IPS-NIHi7 (cell line): ENCODE results near the gene CRTAP.
"Not testable (repeated sequence)": the region's sequence is repeated elsewhere in the genome, so short reads cannot be mapped to it uniquely, and the experiment has no call there.

Source experiments
- DNase-seq: peaks from one replicate; pipeline ENCODE4 v3.0.0; 2012; ENCODE audit warnings: mixed read lengths; ENCODE audit errors: extremely low spot score

The CRTAP gene

DNA sequence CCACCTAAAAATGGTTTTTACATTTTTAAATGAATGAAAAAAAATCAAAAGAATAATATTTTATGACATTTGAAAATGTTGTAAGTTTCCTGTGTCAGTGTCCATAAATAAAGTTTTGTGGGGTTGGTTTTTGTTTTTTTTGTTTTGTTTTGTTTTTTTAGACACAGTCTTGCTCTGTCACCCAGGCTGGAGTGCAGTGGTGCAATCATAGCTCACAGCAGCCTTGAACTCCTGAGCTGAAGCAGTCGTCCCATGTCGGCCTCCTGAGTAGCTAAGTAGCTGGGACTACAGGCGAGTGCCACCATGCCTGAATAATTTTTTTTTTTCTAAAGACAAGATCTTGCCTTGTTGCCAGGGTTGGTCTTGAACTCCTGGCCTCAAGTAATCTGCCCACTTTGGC is 14.1 kb upstream of the CRTAP start:
- DNase-seq: no peak

DNA sequence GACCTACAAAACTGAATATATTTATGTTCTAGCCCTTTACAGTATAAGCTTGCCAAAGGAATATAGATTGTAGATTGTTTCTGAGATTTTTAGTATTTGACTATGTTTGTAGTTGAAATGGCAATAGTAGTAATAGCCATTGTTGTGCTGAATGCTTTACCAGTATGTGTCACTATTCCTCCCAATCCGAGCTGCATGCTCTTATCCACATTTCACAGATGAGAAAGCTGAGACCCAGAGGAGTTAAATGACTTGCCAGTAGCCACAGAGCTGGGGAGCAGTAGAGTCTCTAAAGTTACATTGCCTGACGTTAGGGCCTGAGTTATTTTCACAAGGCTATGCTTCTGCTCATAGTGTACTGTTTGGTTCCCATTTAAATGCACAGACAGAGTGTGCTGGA is 13.6 kb upstream of the CRTAP start:
- no peak for DNase-seq

DNA sequence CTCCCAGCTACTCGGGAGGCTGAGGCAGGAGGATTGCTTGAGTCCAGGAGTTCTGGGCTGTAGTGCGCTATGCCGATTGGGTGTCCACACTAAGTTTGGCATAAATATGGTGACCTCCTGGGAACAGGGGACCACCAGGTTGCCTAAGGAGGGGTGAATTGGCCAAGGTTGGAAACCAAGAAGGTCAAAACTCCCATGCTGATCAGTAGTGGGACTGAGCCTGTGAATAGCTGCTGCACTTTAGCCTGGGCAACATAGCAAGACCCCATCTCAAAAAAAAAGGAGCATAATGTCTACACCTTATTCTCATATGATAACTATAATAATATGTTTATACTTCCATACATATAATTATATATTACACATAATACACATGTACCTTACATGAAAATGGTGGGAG is 10.8 kb upstream of the CRTAP start:
- no peak for DNase-seq

DNA sequence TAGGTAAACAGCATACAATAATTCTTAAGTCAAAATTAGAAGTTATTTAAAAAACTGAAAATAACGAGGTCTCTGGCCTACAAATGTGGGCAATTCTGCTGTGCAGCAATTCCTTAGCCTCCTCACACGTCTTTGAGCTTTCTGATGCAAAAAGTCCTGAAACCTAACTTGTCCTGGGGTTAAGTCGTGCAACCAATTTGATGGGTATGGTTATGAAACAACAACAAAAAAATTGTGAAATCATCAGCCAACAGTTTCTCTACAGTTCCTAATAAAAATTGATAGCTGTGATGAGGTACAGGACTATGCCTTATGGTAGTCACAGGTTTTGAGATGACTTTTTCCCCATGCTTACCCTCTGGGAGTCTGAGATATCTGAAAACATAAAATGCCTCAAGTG is 10.3 kb upstream of the CRTAP start:
- DNase-seq: no peak

DNA sequence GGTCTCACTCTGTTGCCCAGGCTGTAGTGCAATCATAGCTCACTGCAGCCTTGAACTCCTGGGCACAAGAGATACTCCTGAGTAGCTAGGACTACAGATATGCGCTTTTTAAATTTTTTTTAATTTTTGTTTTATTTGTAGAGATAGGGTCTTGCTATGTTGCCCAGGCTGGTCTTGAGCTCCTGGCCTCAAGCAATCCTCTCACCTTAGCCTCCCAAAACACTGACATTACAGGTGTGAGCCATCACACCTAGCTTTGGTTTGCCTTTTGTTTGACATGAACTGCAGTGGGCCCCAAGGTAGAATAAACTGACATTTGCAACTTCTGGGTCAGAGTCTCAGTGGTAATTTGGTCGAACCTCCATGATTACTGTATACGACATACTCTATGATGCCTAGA is 9.0 kb upstream of the CRTAP start:
- no peak for DNase-seq

DNA sequence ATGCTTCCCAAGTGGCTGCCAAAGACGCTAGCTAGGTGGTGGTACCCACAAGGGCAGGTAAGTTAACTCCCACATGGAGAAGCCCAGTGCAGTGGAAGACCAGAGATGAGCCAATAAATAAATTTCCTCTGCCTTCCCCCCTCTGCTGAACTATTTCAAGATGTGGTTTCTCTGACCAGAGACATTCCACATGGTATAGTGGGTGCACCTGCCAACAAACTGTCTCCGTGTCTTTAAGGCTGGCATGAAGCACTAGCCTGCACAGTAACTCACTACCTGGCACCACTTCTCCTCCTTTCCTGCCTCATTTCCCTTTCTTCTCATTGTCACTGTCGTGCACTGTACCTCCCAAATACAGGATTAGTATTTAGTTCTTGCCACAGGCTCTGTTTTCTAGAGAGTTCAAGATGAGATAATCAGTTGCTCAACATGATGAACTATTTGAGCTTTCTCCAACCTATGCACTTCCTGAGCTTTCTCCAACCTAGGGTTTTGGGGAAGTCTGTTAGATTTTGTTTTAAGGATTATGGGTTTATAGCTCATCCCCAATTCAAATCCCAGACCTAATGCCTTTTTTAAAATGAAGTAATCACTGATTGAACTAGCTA is 8.4 kb upstream of the CRTAP start:
- no peak for DNase-seq

DNA sequence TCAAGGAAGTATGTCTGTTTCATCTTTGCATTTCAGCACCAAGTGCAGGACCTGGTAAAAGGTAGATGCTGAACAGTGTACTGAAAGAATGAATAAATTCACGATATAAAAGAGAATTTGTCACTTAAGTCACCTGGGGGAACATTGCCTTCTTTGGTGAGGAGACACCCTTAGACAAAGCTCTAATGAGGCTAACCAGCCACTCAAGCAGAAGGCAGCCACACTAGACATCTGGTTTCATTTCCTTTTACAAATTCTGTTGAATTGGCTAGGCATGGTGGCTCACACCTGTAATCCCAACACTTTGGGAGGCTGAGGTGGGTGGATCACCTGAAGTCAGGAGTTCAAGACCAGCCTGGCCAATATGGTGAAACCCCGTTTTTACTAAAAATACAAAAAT is 7.0 kb upstream of the CRTAP start:
- DNase-seq: not testable (repeated sequence)

DNA sequence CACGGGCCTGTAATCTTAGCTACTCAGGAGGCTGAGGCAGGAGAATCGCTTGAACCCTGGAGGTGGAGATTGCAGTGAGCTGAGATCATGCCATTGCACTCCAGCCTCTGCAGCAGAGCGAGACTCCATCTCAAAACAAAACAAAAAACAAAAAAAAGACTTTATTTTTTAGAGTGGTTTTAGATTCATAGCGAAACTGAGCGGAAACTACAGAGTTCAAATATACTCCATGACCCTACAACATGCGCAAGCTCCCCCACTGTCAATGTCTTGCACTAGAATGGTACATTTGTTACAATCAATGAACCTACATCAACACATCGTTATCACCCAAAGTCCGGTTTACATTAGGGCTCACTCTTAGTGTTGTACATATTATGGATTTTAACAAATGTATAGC is 2.2 kb upstream of the CRTAP start:
- no peak for DNase-seq

DNA sequence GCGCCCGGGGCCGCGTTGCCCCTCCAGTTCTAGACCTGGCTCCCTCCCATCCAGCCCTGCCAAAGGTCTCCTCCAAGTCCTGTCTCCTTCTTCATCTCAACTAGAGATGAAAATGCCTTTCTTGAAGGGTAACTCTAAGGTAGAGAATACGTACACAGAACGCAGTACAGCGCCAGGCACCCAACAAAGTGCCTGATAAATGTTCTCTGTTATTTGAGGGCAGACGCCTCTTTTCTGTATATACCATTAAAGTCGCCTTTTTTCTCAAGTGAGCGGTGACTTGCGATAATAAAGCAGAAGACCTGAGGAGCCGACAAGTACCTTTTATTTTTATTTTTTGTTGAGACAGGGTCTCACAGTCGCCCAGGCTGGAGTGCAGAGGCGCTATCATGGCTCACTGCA is 809 bp downstream of the CRTAP start:
- DNase-seq: no peak

DNA sequence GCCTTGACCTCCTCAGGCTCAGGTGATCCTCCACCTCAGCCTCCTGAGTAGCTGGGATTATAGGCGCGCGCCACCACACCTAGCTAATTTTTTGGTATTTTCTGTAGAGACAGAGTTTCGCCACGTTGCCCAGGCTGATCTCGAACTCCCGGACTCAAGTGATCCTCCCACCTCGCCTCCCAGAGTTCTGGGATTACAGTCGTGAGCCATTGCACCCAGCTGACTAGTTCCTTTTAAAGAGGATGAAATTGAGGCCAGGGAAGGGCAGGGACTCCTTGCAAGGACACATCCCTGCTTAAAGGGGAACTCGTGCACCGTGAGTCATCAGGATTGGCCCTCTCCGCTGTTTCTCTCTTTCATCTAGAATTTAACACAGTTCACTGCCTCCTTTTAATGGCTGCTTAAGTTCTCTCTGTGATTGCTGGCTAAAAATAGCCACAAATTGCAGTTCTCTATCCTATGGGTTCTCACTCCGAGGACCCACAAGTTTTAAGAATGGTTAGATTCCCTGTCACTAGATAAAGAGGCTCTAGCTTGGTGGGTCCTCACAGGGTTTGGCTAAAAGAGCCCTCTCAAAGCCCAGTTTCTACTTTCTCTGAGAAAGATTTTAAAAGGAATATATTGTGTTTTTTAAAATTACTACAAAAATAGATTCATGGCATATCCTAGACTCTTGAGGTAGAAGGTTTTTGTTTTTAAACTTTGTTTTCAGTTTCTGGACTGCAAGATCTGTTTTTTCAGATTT is 1.4 kb downstream of the CRTAP start:
- DNase-seq: no peak

DNA sequence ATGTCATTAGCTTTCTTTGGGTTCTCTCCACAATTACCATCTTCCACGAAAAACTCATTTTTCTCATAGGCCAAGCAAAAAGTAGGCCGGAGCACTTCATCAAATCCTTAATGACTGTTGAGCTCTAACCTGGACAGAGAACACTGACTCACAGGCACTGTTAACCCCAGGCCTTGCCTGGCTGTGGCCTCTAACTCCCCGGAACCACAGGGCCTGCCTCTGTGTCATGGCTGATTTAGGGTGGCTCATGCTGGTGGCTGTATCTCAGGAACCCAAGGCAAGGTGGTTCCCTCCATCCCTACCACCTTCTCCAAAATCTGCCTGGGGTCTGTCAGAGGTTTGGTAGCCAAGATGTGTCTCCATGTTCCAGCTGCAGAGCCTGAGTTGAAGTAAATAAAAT is 3.6 kb downstream of the CRTAP start:
- DNase-seq: no peak

DNA sequence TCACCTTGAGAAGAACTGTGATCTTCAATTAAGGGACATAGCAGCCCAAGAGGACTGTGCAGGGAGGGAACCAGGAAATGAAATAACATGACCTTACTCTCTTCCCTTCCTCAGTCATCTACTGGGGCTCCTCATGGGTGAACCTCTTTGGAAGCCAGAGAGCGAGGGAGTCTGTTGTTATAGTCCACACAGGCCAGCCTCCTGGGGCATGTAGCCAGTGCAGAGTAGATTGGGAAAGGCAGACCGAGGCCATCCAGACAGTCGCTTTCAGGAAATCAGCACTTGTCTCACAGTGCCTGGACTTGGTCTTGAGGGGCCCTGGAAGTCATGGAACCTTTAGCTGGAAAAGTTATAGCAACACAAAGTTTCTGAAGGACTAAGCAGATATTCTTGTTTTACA is 6.1 kb downstream of the CRTAP start:
- DNase-seq: no peak

DNA sequence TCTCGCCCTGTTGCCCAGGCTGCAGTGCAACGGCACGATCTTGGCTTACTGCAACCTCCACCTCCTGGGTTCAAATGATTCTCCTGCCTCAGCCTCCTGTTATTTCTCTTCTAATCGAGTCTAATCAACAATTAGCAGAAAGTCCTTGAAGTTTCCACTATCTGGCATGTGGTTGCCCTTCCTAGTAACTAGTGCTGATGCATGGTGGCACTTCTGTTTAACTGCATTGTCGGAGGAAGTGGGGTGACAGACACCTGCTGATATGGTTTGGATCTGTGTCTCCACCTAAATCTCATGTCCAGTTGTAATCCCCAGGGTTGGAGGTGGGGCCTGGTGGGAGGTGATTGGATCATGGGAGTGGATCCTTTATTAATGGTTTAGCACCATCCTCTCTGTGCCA is 9.2 kb downstream of the CRTAP start:
- DNase-seq: no peak

DNA sequence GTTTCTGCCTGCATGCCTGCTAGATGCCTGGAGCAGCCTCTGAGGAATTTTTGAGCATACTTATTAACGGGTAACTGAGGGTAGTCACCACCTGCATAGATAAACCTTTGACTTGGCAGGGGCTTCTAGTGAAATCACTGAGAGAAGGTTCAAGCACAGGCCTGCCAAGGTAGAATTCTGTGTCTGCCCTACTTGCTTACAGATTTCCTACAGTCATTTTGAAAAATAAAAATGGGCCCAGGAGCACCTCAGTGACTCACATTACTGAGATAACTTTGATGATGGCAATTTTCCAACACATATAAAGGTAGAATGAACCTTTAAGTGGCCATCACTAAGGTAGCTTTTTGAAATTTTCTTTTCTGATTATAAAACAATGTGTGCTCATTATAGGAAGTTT is 10.8 kb downstream of the CRTAP start:
- no peak for DNase-seq

DNA sequence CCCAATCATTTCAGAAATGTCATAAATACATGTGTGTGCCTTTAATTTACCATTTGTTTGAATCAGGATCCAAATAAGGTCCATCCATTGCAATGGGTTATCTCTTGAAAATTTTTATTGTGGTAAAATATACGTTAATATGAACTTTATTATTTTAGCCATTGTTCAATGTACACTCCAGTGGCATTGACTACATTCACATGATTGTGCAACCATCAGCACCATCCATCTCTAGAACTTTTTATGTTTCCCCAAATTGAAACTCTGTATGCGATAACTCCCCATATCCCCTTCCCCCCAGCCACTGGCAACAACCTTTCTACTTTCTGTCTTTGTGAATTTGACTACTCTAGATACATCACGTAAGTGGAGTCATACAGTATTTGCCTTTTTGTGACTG is 12.0 kb downstream of the CRTAP start:
- DNase-seq: no peak

DNA sequence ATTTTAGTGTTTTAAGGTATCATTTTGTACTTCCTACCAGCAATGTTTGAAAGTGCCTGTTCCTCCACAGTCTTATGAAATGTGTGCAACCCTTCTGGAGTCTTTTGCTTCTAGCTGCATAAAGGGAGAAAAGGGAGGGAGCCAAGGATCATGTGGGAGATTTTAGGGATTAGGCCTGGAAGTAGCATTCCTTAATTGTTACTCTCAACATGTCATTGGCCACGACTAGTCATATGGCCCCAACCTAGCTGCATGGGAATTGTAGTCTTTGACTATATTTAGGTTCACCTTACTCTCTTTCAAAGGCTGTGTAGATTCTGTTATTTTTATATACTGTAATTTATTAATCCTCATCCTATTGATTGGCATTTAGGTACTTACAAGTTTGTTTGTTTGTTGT is 14.9 kb downstream of the CRTAP start:
- peak; percentile 27 for DNase-seq

DNA sequence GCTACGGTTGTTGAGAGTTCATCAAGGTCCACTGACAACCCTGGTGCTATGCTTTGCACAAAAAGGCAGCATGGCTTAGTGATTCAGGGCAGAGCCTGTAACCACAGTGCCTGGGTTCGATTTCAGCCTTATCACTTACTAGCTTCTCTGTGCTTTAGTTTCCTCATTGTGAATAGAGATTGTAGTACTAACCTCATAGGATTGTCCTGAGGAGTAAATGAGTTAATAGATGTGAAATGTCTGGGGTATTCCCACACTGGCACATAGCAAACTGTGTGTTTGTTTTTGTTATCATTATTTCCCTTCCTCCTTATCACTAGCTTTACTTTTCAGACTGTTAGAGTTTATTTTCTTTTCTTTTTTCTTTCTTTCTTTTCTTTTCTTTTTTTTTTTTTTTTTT is 16.3 kb downstream of the CRTAP start:
- no peak for DNase-seq

DNA sequence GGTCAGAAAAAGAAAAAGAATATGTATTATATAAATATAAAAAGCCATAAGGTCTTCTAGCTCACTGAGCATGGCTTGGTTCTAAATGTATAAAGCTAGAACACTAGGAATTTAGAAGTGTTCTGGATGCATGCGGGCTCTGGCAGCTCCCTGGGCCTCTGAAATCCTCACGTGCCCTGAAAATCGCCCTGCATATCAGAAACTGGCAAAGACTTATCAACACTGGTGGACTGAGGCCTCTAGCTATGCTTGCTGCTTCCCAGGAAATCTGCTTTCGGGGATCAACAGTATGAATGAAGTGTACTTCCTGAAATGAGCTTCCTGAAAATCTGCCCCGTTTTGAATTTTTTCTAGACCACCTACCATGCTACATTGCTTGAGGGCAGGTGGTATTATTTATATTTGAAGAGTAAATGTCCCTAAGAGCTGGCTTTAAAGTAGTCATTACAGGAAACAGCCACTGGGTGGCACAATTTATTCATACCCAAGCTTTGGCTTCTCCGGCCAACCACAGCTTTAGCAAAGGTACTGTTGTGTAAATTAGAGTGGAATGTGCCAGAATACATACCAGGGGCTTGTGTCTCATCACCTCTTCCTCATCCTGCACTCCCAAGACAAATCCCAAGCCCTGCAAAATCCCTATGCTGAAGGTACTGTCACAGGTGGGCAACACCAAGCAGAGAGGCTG is 17.7 kb downstream of the CRTAP start:
- DNase-seq: peak; percentile 88

DNA sequence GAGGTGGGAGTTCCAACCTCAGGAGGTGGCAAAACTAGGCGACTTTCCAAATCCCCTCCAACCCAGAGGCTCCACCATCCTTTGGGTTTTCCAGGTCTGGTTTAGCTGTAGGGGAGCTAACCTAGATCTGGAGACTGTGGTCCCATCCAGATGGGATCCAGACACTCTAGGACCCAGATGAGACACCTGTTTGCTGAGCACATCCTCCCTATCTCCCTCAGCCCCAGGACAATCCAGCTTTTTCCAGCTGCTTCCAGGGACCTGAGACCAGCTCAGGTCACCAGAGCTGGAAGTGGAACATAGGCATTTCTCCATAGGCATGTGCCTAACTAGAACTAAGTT is 18.2 kb downstream of the CRTAP start:
- no peak for DNase-seq

DNA sequence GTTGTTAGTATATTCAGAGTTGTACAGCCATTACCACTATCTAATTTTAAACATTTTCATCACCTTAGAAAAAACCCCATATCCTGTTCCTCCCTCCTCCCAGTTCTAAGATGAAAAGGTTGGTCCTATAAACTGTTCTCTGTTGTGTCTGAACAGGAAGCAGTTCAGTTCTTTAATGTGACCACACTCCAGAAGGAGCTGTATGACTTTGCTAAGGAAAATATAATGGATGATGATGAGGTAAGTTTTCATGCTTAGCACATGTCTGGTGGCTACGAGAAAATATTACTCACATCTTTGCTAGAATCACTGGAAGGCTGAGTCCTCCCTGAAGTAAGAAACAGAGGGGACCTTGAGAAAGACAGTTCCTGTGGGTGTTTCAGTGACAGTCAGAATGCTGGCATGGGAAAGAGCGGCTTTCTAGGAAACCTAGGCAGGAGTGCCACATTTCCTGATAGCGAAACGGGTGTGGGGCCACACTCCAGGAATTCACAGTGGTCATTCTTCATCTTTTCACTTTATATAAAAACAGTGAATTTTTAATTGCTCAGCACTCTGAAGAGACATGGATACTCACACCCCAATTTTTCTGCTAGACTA is 20.3 kb downstream of the CRTAP start:
- DNase-seq: no peak

DNA sequence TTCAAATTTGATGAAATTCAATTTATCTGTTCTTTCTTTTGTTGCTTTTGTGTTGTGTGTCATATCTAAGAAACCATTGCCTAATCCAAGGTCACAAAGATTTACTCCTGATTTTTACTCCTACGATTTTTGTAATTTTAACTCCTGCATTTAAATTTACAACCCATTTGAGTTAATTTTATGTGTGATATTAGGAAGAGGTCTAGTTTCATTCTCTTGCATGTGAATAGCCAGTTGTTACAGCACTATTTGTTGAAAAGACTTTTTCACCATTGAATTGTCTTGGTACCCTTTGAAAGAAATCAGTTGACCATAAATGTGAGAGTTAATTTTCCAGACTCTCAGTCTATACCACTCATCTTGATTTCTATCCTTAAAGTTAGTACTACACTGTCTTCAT is 23.9 kb downstream of the CRTAP start:
- no peak for DNase-seq

DNA sequence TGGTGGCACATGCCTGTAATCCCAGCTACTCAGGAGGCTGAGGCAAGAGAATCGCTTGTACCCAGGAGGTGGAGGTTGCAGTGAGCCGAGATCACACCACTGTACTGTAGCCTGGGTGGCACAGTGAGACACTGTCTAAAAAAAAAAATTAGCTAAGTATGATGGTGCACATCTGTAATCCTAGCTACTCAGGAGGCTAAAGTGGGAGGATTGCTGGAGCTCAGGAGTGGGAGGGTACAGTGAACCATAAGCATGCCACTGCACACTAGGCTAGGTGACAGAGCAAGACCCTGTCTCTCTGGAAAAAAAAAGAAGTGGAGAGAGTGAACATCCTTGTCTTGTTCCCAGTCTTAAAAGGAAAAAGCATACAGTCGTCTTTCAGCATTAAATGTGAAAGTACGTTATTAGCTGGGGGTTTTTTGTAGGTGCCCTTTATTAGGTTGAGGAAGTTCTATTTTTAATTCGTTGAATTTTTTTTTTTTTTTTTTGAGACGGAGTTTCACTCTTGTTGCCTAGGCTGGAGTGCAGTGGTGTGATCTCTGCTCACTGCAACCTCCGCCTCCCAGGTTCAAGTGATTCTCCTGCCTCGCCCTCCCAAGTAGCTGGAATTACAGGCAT is 25.3 kb downstream of the CRTAP start:
- not testable (repeated sequence) for DNase-seq

DNA sequence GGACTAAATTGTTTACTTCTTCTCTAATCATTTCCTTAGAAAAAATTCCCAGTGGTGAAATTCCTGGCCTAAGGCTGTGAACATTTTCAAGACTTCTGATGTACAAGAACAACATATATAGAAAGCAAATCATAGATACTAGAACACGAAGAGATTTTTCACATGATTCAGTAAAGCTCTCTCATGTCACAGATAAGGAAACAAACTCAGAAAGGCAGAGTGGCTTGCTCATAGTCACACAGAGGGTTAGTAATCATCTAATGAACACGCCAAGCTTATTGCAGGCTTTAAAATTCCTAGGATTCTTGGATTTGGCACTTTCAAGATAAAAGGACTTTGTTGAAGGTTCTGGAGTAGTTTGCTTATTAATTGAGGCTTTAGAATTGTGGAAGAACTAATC is 26.2 kb downstream of the CRTAP start:
- DNase-seq: no peak
